ENCODE data around the gene TBC1D25.
"Not testable (repeated sequence)": the region's sequence is repeated elsewhere in the genome, so short reads cannot be mapped to it uniquely, and the experiment has no call there.

The TBC1D25 gene

DNA sequence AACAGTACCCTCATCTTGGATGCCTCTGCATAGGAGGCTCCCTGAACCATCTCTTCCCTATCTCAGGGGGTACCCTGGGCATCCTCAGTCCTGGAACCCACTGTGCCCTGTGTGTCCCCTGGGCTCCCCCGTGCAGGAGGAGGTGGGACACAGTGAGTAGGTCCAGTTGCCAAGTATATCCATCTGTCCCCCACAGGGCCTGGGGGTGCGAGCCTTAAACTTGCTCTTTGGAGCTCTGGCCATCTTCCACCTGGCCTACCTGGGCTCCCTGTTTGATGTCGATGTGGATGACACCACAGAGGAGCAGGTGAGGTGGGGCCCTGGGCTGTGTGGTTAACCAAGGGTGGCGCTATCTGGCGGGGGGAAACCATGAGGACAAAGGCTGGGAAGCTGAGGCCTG is 22.5 kb upstream of the TBC1D25 start:
- DNase-seq (ENCODE audit: low read depth), result no peak

DNA sequence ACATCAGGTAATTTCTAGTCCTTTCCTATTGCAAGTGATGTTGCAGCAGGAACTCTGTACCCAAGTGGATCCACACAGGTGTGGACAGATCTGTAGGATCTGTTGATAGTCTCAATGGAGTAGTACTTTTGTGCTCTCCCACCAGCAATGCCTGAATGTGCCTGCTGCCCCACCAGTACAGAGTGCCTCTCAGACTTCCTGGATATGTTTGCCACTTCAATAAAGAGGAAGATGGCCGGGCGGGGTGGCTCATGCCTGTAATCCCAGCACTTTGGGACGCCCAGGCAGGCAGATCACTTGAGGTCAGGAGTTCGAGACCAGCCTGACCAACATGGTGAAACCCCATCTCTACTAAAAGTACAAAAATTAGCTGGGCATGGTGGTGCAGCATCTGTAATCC is 20.0 kb upstream of the TBC1D25 start:
- DNase-seq (ENCODE audit: low read depth), result not testable (repeated sequence)

DNA sequence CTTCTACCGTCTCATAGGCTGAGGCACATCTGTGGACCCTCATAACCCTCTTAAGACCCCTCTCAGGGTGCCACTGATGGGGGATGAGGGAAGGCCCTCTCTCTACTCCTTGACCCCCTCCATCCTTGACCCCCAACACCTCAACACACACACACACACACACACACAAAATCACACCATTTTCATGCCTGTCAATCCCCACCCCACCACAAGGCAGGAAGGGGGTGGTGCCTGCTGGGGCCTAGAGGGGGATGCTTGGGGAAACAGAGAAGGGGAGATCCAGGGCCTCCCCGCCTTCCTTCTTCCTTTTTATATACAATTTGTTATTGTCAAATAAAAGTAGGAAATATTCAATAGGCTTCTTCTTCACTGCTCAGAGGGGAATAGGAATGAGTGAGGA is 19.1 kb upstream of the TBC1D25 start:
- DNase-seq (ENCODE audit: low read depth), result no peak

- DNase-seq (ENCODE audit: low read depth), result no peak
These were observed 18.6 kb upstream of the TBC1D25 start for GRCh38 chrX:48520976-48521352.

DNA sequence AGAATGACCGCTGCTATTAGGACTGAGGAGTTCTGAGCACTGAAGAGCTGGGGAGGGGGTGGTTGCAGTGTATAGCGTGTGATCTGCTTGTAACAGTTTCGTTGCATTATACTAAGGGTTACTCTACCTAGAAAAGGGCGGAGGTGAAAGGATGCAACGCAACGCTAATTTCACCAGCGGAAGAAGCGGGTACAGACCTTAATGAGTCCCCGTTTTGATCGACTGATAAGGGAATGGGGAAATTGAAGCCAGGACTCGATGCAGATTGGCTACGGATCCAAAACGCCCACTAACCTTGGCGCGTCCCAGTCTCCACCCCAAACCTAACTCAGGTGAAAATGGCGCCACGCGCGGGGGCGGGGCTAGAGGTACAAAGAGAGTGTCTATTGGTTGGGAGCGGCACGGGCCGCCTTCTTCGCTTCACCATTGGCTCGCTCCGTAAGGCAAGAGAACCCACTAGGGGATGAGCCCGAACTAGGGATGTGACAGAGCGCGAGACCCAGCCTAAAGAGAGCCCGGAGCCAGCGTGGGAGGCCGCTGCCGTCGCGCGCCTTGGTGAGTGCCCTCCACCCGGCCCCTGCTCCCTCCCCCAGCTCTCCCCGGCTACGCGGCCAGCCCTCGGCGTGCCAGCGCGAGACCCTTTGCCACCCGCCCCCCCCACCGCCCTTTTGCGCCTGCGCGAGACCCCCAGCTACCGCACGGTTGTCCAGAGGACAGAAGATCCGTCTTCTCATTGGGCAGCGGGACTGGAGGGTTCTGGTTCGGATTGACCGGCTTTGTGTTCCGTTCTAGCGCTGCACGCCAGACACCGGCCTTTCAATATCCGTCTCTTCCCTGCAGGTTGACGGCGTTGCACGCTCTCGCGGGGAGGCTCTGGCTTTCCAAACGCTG is 17.9 kb upstream of the TBC1D25 start, which contains the start of gene EBP:
TSS of gene EBP (plus strand) at position 456 of the 891 bp plus-strand sequence. CDS start 1,964 bp downstream, outside the sequence.
- DNase-seq (ENCODE audit: low read depth), result peak; percentile 89

GRCh38 chrX:48522291-48522690 is 17.2 kb upstream of the TBC1D25 start:
- no peak for DNase-seq (ENCODE audit: low read depth)

DNA sequence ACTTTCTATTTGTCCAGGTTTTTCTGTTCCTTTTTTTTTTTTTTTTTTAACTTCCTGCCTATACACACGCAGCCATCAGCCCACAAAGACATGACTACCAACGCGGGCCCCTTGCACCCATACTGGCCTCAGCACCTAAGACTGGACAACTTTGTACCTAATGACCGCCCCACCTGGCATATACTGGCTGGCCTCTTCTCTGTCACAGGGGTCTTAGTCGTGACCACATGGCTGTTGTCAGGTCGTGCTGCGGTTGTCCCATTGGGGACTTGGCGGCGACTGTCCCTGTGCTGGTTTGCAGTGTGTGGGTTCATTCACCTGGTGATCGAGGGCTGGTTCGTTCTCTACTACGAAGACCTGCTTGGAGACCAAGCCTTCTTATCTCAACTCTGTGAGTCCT is 15.8 kb upstream of the TBC1D25 start:
- DNase-seq (ENCODE audit: low read depth), result no peak

- not testable (repeated sequence) for DNase-seq (ENCODE audit: low read depth)
These were observed 13.7 kb upstream of the TBC1D25 start for GRCh38 chrX:48525853-48526252.

DNA sequence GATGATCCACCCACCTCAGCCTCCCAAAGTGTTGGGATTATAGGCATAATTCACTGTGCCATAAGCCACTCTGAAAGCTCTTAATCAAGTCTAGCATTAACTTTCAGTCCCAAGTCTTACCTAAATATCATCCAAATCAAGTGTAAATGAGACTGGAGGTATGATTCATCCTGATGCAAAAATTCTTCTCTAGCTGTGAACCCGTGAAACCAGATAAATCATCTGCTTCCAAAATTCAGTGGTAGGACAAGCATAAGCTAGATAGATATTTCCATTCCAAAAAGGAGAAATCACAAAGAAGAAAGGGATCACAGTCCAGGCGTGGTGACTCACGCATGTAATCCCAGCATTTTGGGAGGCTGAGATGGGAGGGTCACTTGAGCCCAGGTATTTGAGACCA is 8.8 kb upstream of the TBC1D25 start:
- DNase-seq (ENCODE audit: low read depth), result no peak

- DNase-seq (ENCODE audit: low read depth), result no peak
These were observed 8.1 kb upstream of the TBC1D25 start for GRCh38 chrX:48531358-48531959.

GRCh38 chrX:48532161-48532560 is 7.4 kb upstream of the TBC1D25 start:
- DNase-seq (ENCODE audit: low read depth), result no peak

- no peak for DNase-seq (ENCODE audit: low read depth)
These were observed 6.3 kb upstream of the TBC1D25 start for GRCh38 chrX:48533165-48533564.

- no peak for DNase-seq (ENCODE audit: low read depth)
These were observed 721 bp upstream of the TBC1D25 start for GRCh38 chrX:48538641-48539344.

DNA sequence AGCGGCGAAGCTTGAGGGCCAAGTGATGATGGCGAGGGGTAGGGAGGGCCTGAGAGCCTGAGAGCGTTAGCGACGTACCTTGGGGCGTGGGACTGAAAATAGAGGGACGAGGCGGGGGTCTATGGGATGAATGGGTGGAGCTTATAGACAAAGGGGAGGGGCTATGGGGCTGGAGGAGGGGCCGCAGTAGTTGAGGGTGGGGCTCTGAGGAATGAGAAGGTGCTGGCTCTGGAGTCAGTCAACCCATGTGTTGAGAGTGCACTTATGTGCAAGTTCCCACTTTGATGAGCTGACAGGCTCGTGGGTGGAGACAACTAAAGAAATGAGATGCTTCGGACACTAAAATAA is 488 bp downstream of the TBC1D25 start:
- DNase-seq (ENCODE audit: low read depth), result peak; percentile 21

DNA sequence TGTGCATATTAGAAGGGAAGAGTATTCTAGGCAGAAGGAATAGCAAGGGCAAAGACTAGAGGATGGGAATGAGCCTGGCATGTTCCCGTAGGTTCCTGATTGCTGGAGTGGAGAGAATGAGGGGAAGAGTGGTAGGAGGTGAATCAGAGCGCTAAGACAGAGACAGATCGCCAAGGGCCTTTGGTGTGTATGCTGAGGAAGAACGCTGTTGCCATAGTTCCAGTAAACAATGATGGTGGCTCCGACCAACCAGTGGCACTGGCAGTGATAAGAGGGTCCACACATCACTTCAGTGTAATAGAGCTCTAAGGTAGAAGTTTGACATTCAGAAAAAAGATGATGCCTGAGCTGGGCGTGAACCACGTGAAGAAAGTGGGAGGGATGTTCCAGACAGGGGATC is 966 bp downstream of the TBC1D25 start:
- no peak for DNase-seq (ENCODE audit: low read depth)

DNA sequence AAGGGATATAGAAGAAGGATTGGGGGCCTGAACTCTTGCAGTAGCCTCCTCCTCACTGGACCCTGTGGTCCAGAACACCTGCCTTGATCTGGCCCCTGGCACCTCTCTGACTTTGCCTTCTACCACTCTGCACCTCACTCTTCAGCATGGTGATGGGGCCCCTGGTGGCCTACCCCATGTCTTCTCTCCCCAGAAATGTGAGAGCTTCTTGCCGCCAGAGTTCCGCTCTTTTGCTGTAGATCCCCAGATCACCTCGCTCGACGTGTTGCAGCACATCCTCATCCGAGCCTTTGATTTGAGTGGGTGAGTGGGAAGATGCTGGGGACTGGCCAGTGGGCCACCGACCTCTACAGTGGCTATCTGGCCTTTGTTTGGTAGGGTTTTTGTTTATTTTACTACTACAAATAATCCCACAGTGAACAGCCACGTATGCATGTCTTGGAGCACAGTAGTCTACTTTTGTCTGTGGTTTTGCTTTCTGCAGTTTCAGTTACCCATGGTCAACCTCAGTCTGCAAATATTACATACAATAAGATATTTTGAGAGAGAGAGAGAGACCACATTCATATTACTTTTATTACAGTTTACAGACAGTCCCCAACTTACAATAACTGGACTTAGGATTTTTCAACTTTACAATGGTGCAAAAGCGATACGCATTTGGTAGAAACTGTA is 1.8 kb downstream of the TBC1D25 start:
- DNase-seq (ENCODE audit: low read depth), result no peak

DNA sequence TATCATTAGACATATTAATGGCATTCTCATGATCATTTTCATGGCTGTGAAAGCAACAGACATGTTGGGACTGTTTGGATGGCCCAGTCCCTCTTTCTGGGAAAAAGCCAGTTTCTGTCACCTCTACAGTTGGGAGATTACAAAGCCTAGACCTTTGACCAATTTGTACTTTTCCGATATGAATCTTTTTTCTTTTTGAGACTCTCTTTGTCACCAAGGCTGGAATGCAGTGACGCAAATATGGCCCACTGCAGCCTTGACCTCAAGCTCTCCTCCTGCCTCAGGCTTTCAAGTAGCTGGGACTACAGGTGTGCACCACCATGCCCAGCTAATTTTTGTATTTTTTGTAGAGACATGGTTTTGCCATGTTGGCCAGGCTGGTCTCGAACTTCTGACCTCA is 9.4 kb downstream of the TBC1D25 start:
- DNase-seq (ENCODE audit: low read depth), result no peak

DNA sequence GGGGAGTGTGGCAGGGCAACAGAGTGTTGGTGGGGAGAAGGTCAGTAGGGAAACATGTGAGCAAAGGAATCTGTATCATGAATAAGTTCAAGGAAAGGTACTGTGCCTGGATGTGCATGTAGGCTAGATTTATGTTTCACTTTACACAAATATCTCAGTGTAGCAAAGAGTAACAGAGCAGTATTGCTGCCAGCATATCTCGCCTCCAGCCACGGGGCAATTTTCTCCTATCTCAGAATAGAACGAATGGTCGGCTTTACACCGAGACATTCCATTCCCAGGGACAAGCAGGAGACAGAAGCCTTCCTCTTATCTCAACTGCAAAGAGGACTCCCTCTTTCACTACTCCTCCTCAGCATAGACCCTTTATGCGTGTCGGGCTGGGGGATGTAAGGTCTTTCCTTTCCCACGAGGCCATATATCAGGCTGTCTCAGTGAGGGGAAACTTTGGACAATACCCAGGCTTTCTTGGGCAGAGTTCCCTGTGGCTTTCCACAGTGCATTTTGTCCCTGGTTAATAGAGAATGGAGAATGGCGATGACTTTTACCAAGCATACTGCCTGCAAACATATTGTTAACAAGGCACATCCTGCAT is 16.3 kb downstream of the TBC1D25 start:
- not testable (repeated sequence) for DNase-seq (ENCODE audit: low read depth)

DNA sequence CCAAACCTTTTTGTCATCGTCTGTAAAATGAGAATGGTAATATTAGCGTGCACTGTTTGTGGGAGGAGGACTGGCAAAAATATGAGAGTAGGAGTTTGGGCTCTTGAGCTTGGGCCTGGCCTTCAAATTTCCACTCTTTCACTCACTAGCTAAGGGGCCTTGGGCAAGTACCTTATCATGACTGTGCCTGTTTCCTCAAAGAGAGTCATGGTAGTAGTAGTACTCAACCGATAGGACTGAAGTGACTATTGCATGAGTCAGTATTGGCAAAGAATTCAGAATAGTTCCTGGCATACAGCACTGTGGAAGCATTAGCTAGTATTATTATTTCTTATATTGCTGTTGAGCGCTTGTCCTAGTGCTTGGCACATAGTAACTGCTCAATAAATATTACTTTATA is 18.8 kb downstream of the TBC1D25 start:
- DNase-seq (ENCODE audit: low read depth), result no peak

DNA sequence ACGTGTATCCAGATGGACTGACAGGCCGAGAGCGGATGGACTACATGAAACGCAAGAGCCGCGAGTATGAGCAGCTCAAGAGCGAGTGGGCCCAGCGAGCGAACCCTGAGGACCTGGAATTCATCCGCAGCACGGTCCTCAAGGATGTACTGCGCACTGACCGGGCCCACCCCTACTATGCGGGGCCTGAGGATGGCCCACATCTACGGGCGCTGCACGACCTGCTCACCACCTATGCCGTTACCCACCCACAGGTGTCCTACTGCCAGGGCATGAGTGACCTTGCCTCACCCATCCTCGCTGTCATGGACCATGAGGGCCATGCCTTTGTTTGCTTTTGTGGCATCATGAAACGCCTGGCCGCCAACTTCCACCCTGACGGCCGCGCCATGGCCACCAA is 20.1 kb downstream of the TBC1D25 start:
- DNase-seq (ENCODE audit: low read depth), result no peak

DNA sequence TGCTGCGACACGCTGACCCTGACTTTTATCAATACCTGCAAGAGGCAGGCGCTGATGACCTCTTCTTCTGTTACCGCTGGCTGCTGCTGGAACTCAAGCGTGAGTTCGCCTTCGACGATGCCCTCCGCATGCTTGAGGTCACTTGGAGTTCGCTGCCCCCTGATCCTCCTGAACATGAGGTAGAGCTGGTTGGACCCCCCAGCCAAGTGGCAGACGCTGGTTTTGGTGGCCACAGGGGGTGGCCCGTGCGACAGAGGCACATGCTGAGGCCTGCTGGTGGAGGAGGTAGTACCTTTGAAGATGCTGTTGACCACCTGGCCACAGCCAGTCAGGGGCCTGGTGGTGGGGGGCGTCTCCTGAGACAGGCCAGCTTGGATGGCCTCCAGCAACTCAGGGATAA is 20.5 kb downstream of the TBC1D25 start:
- no peak for DNase-seq (ENCODE audit: low read depth)

DNA sequence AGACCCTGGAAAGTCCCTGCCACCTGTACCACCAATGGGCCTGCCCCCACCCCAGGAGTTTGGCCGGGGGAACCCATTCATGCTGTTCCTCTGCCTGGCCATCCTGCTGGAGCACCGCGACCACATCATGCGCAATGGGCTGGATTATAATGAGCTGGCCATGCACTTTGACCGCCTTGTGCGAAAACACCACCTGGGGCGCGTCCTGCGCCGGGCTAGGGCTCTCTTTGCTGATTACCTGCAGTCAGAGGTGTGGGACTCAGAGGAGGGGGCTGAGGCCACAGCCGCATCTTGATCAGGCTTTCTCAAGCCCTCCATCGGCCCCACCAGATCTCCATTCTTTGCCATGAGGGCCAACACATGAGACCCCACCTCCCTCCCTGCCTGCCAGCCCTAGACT is 21.2 kb downstream of the TBC1D25 start:
- no peak for DNase-seq (ENCODE audit: low read depth)
